ENCODE data around the gene PCDH9. TPM values are rescaled to one million over a fixed set of nuclear protein-coding genes. Genes with fewer than 3 reads are reported as not detected.

PCDH9 gene
- total and polyA plus RNA-seq, 11 donors = 3.0 to 39.6 (median 21.6) TPM

GRCh38 chr13:67223024-67223423 lies 7.1 kb downstream of the PCDH9 start:
- intact Hi-C loops (cut with DNase I) = loop anchor here in 9 of 10 donors (2.0 to 10.0 kb wide), 12 partner anchors 76 to 1568 kb away; no protein-coding TSS in a partner anchor
- TF ChIP-seq, protein P1, sequence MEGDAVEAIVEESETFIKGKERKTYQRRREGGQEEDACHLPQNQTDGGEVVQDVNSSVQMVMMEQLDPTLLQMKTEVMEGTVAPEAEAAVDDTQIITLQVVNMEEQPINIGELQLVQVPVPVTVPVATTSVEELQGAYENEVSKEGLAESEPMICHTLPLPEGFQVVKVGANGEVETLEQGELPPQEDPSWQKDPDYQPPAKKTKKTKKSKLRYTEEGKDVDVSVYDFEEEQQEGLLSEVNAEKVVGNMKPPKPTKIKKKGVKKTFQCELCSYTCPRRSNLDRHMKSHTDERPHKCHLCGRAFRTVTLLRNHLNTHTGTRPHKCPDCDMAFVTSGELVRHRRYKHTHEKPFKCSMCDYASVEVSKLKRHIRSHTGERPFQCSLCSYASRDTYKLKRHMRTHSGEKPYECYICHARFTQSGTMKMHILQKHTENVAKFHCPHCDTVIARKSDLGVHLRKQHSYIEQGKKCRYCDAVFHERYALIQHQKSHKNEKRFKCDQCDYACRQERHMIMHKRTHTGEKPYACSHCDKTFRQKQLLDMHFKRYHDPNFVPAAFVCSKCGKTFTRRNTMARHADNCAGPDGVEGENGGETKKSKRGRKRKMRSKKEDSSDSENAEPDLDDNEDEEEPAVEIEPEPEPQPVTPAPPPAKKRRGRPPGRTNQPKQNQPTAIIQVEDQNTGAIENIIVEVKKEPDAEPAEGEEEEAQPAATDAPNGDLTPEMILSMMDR (IDR thresholded peaks at IDR 0.05) = no peak
- no peak for TF ChIP-seq POLR2A (IDR thresholded peaks at IDR 0.05)
- ATAC-seq (peak in 1 of 4 donors; percentile 23), DNase-seq (no peak)
- peak overlapping the region in 8 of 12 donors; percentile 40 to 80 (median 46) for H3K4me3 ChIP-seq
- 28 to 44% (median 31%) methylated on average over 2 of the region's 2 CpGs for WGBS, 4 donors
- H3K27me3 ChIP-seq = no peaks in the 10 kb centered on the region
- H3K4me1 ChIP-seq = peaks cover 0 to 43% (median 8%) of the 10 kb centered on the region in 12 donors
- H3K27ac ChIP-seq = peak overlapping the region in 4 of 12 donors; percentile 35 to 47 (median 42)
- H3K36me3 ChIP-seq = no peaks in the 10 kb centered on the region
- no peaks in the 10 kb centered on the region for H3K9me3 ChIP-seq

- ATAC-seq = peak in 2 of 4 donors; percentile 25 to 26
- no peaks in the 10 kb centered on the region for H3K36me3 ChIP-seq
- H3K27ac ChIP-seq = no peak overlapping the region
- H3K4me3 ChIP-seq = peak overlapping the region in 7 of 12 donors; percentile 2 to 80 (median 43)
- DNase-seq = no peak
- no peaks in the 10 kb centered on the region for H3K27me3 ChIP-seq
- TF ChIP-seq, protein P1 (IDR thresholded peaks at IDR 0.05) = no peak
- no peak for TF ChIP-seq POLR2A (IDR thresholded peaks at IDR 0.05)
- H3K9me3 ChIP-seq = no peaks in the 10 kb centered on the region
- WGBS, 4 donors = 41 to 55% (median 48%) methylated on average over 3 of the region's 3 CpGs
- H3K4me1 ChIP-seq = peaks cover 0 to 42% (median 7%) of the 10 kb centered on the region in 12 donors
- intact Hi-C loops (cut with DNase I) = loop anchor here in 9 of 10 donors (2.0 to 10.0 kb wide), 12 partner anchors 74 to 1567 kb away; no protein-coding TSS in a partner anchor
These were observed 8.4 kb downstream of the PCDH9 start for GRCh38 chr13:67221630-67222226.

GRCh38 chr13:67219113-67219512 lies 11.0 kb downstream of the PCDH9 start:
- no peak for TF ChIP-seq POLR2A (IDR thresholded peaks at IDR 0.05)
- TF ChIP-seq, protein P1 (IDR thresholded peaks at IDR 0.05) = no peak

DNA sequence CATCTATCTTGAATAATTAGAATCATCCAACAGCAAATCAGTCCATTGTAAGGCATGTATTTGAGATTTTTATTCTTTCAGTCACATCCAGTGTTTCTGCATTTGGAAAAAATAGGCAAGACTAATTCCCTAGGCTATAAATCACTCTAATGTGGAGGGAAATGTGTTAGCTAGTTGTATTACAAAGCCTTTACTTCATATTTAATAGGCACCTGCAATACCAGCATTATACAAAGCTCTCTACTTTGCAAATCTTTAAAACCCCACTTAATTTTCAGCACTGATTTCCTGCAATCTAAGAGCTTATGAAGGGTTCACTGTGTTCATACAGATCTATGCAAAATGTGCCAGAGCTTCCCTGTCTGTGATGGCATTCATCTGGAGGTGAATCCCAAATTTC lies 12.3 kb downstream of the PCDH9 start:
- TF ChIP-seq POLR2A (IDR thresholded peaks at IDR 0.05) = no peak
- TF ChIP-seq, protein P1 (IDR thresholded peaks at IDR 0.05) = no peak
- intact Hi-C loops (cut with DNase I) = loop anchor here in 2 of 10 donors (5.0 kb wide), 2 partner anchors 141 to 526 kb away; no protein-coding TSS in a partner anchor
- Histone ChIP-seq H3K9me3 (no peaks in the 10 kb centered on the region), H3K4me3 (no peak overlapping the region), H3K27me3 (no peaks in the 10 kb centered on the region), H3K4me1 (peaks cover 0 to 28% (median 2%) of the 10 kb centered on the region in 12 donors), H3K36me3 (no peaks in the 10 kb centered on the region), H3K27ac (peak overlapping the region in 1 of 12 donors; percentile 11)
- ATAC-seq (no peak), DNase-seq (no peak)

More at GRCh38 chr13:67219113-67219512, 11.0 kb downstream of the PCDH9 start:
- no peak for ATAC-seq
- no peaks in the 10 kb centered on the region for H3K36me3 ChIP-seq
- peaks cover 0 to 30% (median 3%) of the 10 kb centered on the region in 12 donors for H3K4me1 ChIP-seq
- no peaks in the 10 kb centered on the region for H3K9me3 ChIP-seq
- no peak overlapping the region for H3K4me3 ChIP-seq
- no peaks in the 10 kb centered on the region for H3K27me3 ChIP-seq
- no peak overlapping the region for H3K27ac ChIP-seq
- DNase-seq = no peak
- 95 to 100% (median 98%) methylated on average over 1 of the region's 1 CpG for WGBS, 4 donors
- intact Hi-C loops (cut with DNase I) = loop anchor here in 2 of 10 donors (5.0 kb wide), 2 partner anchors 142 to 527 kb away; no protein-coding TSS in a partner anchor

Measured in heart left ventricle (tissue), 16 donors.